NCI-H187 treated with DMSO at 0.1 percent for 48 hours (cell line): ENCODE results near the gene OR52B2.

Experiments
- DNase-seq: peaks from one replicate; lab custom pipeline; 2025; lab: John Stamatoyannopoulos, UW

OR52B2 gene

GRCh38 chr11:6170226-6170625 lies at the start of gene OR52B2:
TSS of gene OR52B2 (minus strand) at chr11:6170326. CDS start at chr11:6170326, 0 bp downstream.
- DNase-seq: no peak

- DNase-seq: no peak
Measured at GRCh38 chr11:6219359-6219758, 49.2 kb upstream of the OR52B2 start.

- no peak for DNase-seq
Measured at GRCh38 chr11:6217722-6218121, 47.6 kb upstream of the OR52B2 start.

- DNase-seq: no peak
Measured at GRCh38 chr11:6216501-6216900, 46.4 kb upstream of the OR52B2 start.

GRCh38 chr11:6214530-6214929 lies 44.4 kb upstream of the OR52B2 start:
- DNase-seq: no peak

GRCh38 chr11:6210274-6210955 lies 40.3 kb upstream of the OR52B2 start:
- DNase-seq: no peak

GRCh38 chr11:6209801-6210200 lies 39.7 kb upstream of the OR52B2 start:
- DNase-seq: no peak

GRCh38 chr11:6206456-6207180 lies 36.5 kb upstream of the OR52B2 start:
- no peak for DNase-seq

GRCh38 chr11:6205366-6205765 lies 35.2 kb upstream of the OR52B2 start, which contains the start of gene C11orf42:
TSS of gene C11orf42 (plus strand) at chr11:6205557. CDS start at chr11:6205616, 59 bp downstream.
- DNase-seq: no peak

GRCh38 chr11:6204706-6205105 lies 34.6 kb upstream of the OR52B2 start:
- no peak for DNase-seq

- DNase-seq: no peak
Measured at GRCh38 chr11:6203327-6203726, 33.2 kb upstream of the OR52B2 start.

- DNase-seq: no peak
Measured at GRCh38 chr11:6202041-6202440, 31.9 kb upstream of the OR52B2 start.

GRCh38 chr11:6201481-6201880 lies 31.4 kb upstream of the OR52B2 start:
- DNase-seq: no peak

GRCh38 chr11:6200975-6201374 lies 30.8 kb upstream of the OR52B2 start:
- no peak for DNase-seq

GRCh38 chr11:6199174-6199810 lies 29.2 kb upstream of the OR52B2 start, which contains the start of gene OR52W1:
TSS of gene OR52W1 (plus strand) at chr11:6199224. CDS start at chr11:6199224, 0 bp downstream.
- no peak for DNase-seq

- no peak for DNase-seq
Measured at GRCh38 chr11:6197466-6198200, 27.5 kb upstream of the OR52B2 start.

- DNase-seq: no peak
Measured at GRCh38 chr11:6196396-6196795, 26.3 kb upstream of the OR52B2 start.

- DNase-seq: no peak
Measured at GRCh38 chr11:6194065-6194581, 24.0 kb upstream of the OR52B2 start.

- no peak for DNase-seq
Measured at GRCh38 chr11:6191742-6192141, 21.6 kb upstream of the OR52B2 start.

- DNase-seq: no peak
Measured at GRCh38 chr11:6175440-6175839, 5.3 kb upstream of the OR52B2 start.

- no peak for DNase-seq
Measured at GRCh38 chr11:6156628-6157359, 13.3 kb downstream of the OR52B2 start.
